ACHN (cell line): ENCODE measurements around the gene CFAP299.
"Not testable (repeated sequence)": the region's sequence is repeated elsewhere in the genome, so short reads cannot be mapped to it uniquely, and the experiment has no call there.

ENCODE experiments used
- DNase-seq: peaks from one replicate; pipeline ENCODE4 v3.0.0-alpha.2; 2015
- in situ Hi-C: cut with HindIII; loops from 2 replicates; pipeline ENCODE4 v1.10.0; 2017; ENCODE audit warnings: low sequenced_read_pairs, low pct_ligation_motif_present, low pct_unique_long_range_greater_than_20kb

The CFAP299 gene

GRCh38 chr4:80726471-80726870 lies 390.9 kb downstream of the CFAP299 start:
- DNase-seq: no peak
- in situ Hi-C loops: no loop called here

DNA sequence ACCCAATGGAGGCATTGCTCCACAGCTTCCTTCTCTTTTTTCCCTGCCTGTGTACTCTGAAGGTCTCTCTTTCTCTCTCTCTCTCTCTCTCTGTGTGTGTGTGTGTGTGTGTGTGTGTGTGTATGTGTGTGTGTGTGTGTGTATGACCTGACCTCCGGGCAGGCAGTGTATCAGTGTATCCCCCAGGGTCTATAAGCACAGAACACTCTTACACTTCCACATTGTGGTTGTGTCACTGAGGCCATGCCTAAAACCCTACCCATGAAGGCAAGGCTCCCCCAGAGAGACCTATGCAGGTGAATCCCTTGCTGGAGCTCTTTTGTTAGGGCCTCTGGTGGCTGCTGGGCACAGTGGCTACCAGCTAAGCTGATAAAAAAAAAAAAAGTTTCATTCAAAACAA lies 394.6 kb downstream of the CFAP299 start:
- in situ Hi-C loops: no loop called here
- DNase-seq: no peak

DNA sequence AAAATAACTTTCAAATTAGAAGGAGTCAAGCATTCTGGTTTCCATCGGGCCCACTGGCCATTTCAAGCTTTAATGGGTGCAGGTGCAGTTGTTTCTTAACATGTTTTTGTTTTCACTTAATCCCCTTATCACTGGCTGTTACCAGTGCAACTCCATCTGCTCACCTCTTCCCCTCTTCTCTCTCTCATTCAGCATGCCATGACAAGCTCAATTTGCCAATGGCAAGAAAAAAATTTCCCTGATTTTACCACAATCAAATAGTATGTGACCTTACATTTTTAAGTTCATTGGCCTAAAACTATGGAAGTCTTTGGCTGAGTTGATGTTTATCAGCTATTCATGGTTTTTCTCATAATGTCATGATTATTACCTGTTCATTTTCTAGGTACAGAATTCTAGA lies 395.9 kb downstream of the CFAP299 start:
- DNase-seq: no peak
- in situ Hi-C loops: no loop called here

GRCh38 chr4:80732010-80732409 lies 396.5 kb downstream of the CFAP299 start:
- in situ Hi-C loops: no loop called here
- DNase-seq: no peak

DNA sequence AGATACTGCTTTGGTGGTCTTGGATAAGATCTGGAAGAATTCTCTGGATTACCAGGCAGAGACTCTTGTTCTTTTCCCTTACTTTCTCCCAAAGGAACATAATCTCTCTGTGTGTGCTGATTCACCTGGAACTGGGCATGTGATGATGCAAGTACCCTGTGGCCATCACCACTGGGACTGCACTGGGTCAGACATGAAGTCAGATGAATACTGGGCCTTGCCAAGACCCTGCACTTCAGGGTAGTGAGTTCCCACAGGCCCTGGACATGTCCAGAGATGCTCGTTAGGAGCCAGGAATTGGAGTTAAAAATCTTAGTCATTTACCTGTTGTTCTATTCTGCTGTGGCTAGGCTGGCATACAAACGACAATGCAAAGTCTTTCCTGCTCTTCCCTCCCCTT lies 404.8 kb downstream of the CFAP299 start:
- DNase-seq: no peak
- in situ Hi-C loops: no loop called here

DNA sequence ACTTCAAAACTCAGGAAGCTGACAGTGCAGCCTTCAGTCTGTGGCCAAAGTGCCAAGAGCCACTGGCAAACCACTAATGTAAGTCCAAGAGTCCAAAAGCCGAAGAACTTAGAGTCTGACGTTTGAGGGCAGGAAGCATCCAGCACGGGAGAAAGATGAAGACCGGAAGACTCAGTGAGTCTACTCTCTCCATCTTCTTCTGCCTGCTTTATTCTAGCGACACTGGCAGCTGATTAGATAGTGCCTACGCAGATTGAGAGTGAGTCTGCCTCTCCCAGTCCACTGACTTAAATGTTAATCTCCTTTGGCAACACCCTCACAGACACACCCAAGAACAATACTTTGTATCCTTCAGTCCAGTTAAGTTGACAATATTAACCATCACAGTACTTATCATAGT lies 414.0 kb downstream of the CFAP299 start:
- in situ Hi-C loops: not testable (repeated sequence)

DNA sequence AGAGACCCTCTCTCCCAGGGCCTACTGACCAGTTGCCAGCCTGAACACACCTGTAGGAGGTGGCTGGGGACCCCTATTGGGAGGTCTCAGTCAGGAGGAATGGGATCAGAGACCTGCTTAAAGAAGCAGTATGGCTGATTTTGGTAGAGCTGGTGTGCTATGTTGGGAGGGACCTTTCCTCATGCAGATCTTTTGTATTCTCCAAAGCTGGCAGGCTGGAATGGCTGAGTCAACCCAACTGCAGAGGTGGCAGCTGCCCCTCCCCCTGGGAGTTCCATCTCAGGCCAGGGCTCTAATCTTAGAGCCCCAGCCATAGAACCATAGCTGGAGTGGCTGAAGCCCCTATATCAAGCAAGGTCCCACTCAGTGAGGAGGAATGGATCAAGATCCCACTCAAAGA lies 415.7 kb downstream of the CFAP299 start:
- DNase-seq: no peak
- in situ Hi-C loops: no loop called here

More for the DNA sequence above, 414.0 kb downstream of the CFAP299 start:
- DNase-seq: not testable (repeated sequence)

DNA sequence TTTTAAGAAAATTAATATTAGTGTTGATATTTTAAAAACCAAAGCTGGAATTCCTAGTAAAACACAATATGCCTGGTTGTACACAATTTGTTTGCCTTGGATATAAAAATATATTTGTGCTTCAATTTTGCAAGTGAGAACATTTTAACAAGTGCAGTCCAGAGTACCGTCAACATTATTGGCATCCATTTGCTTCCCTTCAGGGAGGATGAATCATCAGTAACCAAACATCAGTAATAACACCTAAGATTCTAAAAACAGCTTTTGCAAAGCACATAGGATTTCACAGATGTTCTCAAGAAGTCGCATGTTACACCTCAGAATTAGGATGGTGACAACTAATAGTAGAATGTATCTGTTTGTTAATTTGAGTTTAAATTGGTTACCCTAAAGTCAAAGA lies 432.4 kb downstream of the CFAP299 start:
- in situ Hi-C loops: no loop called here
- DNase-seq: no peak

GRCh38 chr4:80776168-80776567 lies 440.6 kb downstream of the CFAP299 start:
- in situ Hi-C loops: no loop called here
- DNase-seq: no peak

DNA sequence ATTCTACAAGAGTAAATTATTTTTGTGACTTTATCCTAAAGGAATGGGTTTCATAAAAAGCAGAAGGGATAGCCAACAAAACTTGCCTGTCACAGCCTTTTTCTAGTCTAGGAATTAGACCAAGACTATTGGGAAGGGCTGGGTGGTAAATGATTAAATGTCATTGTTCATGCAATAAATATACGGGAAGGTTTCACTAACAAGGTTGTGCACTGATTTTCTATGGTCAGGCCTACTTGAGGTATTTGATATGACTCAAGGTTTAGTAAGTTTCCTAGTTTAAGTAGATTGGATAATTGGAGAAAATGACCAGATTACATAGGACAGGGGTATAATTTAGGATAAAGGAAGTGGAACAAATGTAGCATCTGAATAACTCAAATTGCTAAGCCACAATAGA lies 445.9 kb downstream of the CFAP299 start:
- no peak for DNase-seq
- in situ Hi-C loops: no loop called here

DNA sequence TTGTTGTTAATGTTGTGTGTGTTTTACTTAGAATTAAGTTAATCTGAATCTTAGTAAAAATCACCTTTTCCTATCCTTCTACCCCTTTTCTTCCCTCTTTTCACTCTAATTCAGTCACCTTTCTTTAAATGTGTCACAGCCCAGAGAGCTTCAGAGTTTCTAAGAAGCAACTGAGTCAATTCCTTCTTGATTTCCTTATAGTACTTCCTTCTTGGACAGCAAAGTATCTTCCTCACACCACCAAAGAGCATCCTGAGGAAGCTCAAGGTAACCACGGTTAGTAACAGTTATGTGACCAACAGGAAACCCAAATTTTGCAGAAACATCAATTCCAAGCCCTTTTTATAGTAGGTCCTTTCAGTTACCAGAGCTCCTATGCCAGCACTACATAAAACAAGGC lies 451.8 kb downstream of the CFAP299 start:
- no peak for DNase-seq
- in situ Hi-C loops: no loop called here

DNA sequence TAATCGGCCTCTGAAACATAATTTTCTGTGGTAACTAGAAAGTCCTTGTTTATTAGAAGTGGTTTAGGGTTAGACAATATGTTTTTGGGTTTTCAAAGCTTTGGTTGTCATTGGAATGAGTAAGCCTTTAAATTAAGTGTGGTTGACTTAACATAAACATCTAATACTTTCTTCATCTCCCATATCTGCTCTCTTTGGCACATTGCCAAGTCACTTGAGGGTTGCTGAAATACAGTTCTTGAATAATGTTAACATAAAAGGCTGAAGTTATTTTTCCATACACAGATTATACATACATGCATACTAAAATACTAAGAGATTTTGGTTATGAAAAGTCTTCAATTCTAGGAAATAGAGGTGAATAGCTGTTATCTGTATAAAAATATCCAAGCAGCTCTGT lies 453.3 kb downstream of the CFAP299 start:
- DNase-seq: no peak
- in situ Hi-C loops: no loop called here

- no peak for DNase-seq
- in situ Hi-C loops: no loop called here
Measured at GRCh38 chr4:80790152-80790551, 454.6 kb downstream of the CFAP299 start.

- DNase-seq, in situ Hi-C loops: not testable (repeated sequence)
Measured at GRCh38 chr4:80793660-80794059, 458.1 kb downstream of the CFAP299 start.

DNA sequence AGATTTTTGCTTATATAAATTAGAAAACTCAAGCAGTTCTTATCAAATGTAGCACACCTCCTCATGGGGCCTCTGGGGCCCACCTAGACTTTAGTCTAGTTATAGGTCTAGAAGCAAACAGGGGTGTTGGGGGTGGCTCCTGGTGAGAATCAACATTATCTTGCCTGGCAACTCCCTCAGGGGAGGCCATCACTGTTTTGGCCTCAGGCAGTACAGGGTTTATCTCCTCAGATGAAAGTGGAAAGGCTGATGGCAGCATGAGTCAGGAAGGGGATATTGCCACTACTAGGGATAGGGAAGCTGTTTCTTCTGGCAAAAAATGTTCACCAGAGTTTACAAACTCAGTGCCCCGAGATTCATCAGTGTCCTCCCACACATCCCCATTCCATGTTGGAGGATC lies 462.6 kb downstream of the CFAP299 start:
- in situ Hi-C loops: no loop called here

GRCh38 chr4:80800719-80801118 lies 465.2 kb downstream of the CFAP299 start:
- in situ Hi-C loops: not testable (repeated sequence)

More for the DNA sequence above, 462.6 kb downstream of the CFAP299 start:
- DNase-seq: no peak

GRCh38 chr4:80803337-80803736 lies 467.8 kb downstream of the CFAP299 start:
- no peak for DNase-seq
- in situ Hi-C loops: no loop called here

More at GRCh38 chr4:80800719-80801118, 465.2 kb downstream of the CFAP299 start:
- not testable (repeated sequence) for DNase-seq

GRCh38 chr4:80806472-80806871 lies 470.9 kb downstream of the CFAP299 start:
- in situ Hi-C loops: no loop called here

GRCh38 chr4:80809039-80809729 lies 473.7 kb downstream of the CFAP299 start:
- in situ Hi-C loops: no loop called here

More at GRCh38 chr4:80806472-80806871, 470.9 kb downstream of the CFAP299 start:
- no peak for DNase-seq

DNA sequence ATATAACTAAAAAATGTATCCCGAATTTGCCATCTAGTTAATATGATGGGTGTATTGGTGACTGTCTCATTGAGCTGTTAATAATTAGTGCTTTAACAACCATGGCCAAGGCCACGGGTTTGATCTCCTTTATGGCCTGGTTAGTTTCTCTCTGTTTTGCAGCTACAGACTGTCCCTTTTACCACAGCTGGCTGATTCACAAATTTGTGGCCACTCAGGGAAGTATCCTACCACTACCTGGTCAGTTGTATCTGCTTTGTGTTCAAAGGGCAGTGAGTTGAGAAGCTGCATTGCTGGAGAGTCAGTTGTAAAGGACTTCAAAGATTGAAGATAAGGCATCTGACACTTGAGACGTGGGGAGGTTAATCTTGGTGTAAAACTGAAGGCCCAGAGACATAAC lies 475.9 kb downstream of the CFAP299 start:
- in situ Hi-C loops: no loop called here
- DNase-seq: no peak

More at GRCh38 chr4:80809039-80809729, 473.7 kb downstream of the CFAP299 start:
- no peak for DNase-seq
